Nephron progenitor cell (in vitro differentiated cells): ENCODE data around the gene QRSL1.
"Not testable (repeated sequence)": the region's sequence is repeated elsewhere in the genome, so short reads cannot be mapped to it uniquely, and the experiment has no call there.

Experiments used
- DNase-seq: peaks from one replicate; pipeline ENCODE4 v3.0.0; 2021
- H3K27ac Mint-ChIP-seq: 2 replicates; pipeline ENCODE4 v1.8.0; 2021; ENCODE audit warnings: mild to moderate bottlenecking, moderate library complexity, mixed read lengths
- H3K27me3 Mint-ChIP-seq: 2 replicates; pipeline ENCODE4 v1.8.0; 2021; ENCODE audit warnings: mild to moderate bottlenecking, low read depth, mixed read lengths; ENCODE audit not compliant: poor library complexity
- H3K36me3 Mint-ChIP-seq: 2 replicates; pipeline ENCODE4 v1.8.0; 2021; ENCODE audit warnings: low read depth, mixed read lengths
- H3K4me1 Mint-ChIP-seq: 2 replicates; pipeline ENCODE4 v1.8.0; 2021; ENCODE audit warnings: mixed read lengths
- H3K4me3 Mint-ChIP-seq: 2 replicates; pipeline ENCODE4 v1.8.0; 2021; ENCODE audit warnings: mild to moderate bottlenecking, moderate library complexity, mixed read lengths
- H3K9me3 Mint-ChIP-seq: 2 replicates; pipeline ENCODE4 v1.8.0; 2021; ENCODE audit warnings: mild to moderate bottlenecking, moderate library complexity, mixed read lengths
- CTCF ChIP-seq: fragments of 200-600 bp; sonication (generic); IDR thresholded peaks from 2 replicates; pipeline ENCODE4 v1.5.0; 2021; ENCODE audit warnings: antibody characterized with exemption

Gene QRSL1

DNA sequence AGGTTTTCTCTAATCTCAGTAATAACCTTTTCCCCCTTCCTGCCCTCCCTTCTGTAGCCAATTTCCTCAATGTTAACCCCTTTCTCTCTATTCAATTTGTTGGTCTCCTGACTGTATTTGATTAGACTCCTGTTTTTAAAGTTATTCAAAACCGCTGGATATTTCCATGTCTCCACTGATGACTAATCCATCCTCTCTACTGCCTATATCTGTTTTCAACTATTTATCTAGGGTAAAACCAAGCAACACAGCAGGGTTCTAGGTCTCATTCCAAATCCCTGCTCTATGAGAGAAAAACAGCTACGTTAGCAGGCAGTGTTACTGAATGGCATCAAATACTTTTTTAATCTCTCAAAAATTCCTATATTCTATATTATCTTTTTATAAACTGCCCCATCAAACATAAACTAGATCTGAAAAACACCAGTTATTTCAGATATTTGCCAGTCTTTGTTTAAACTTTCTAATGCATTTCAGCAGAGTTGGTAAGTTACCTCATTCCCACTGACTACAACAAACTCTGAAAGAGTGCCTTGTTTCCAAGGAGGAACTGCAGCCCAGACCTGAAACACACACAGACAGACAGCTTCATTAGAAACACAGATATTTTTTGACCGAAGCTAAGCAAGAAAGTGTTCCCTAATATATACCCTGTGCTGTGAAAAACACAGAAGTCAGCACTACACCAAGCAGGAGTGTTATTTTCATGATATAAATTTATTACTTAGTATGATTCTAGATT lies 8.3 kb upstream of the QRSL1 start:
- H3K27ac Mint-ChIP-seq: no peak overlapping the region

GRCh38 chr6:106622412-106622811 lies 7.0 kb upstream of the QRSL1 start:
- TF ChIP-seq CTCF: no peak
- H3K36me3 Mint-ChIP-seq: peaks cover 45% of the 10 kb centered on the region
- peaks cover 25% of the 10 kb centered on the region for H3K9me3 Mint-ChIP-seq
- H3K4me1 Mint-ChIP-seq: peaks cover 26% of the 10 kb centered on the region
- no peak overlapping the region for H3K4me3 Mint-ChIP-seq
- DNase-seq: no peak
- no peak overlapping the region for H3K27ac Mint-ChIP-seq
- H3K27me3 Mint-ChIP-seq: no peaks in the 10 kb centered on the region

More for the DNA sequence above, 8.3 kb upstream of the QRSL1 start:
- Mint-ChIP-seq H3K9me3 (peaks cover 25% of the 10 kb centered on the region), H3K4me1 (peaks cover 13% of the 10 kb centered on the region), H3K36me3 (peaks cover 45% of the 10 kb centered on the region), H3K27me3 (no peaks in the 10 kb centered on the region), H3K4me3 (no peak overlapping the region)
- no peak for TF ChIP-seq CTCF
- DNase-seq: no peak

DNA sequence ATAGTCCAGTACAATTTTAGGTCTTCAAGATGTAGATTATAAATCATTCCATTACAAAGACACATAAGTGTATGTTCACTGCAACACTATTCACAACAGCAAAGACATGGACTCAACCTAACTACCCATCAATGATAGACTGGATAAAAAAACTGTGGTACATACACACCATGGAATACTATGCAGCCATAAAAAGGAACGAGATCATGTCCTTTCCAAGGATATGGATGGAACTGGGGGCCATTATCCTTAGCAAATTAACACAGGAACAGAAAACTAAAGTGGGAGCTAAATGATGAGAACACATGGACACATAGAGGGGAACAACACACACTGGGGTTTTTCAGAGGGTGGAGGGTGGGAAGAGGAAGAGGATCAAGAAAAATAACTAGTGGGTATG lies 6.3 kb upstream of the QRSL1 start:
- H3K4me1 Mint-ChIP-seq: peaks cover 28% of the 10 kb centered on the region
- H3K27ac Mint-ChIP-seq: no peak overlapping the region
- H3K4me3 Mint-ChIP-seq: no peak overlapping the region
- H3K9me3 Mint-ChIP-seq: peaks cover 25% of the 10 kb centered on the region
- no peak for DNase-seq
- peaks cover 45% of the 10 kb centered on the region for H3K36me3 Mint-ChIP-seq
- no peaks in the 10 kb centered on the region for H3K27me3 Mint-ChIP-seq
- TF ChIP-seq CTCF: no peak

DNA sequence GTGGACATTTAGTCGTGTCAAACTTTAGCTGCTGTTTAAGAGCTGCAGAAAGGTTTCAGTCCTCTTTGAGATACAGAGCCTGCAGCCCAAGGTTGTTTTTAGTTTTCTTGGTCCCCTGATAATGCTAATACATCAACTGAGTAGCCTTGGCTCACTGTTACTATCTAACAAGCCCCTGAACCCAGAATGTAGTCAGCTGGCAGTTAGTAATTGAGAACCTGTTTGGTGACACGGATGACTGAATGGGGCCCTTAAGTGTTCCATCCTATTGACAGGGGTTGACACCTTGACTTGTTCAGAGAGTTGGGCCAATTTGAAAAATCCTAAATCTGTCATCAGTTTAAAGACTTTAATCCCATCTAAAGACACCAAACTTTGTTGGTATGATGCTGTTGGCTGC lies 2.9 kb upstream of the QRSL1 start:
- H3K27me3 Mint-ChIP-seq: no peaks in the 10 kb centered on the region
- peaks cover 48% of the 10 kb centered on the region for H3K4me1 Mint-ChIP-seq
- H3K36me3 Mint-ChIP-seq: peaks cover 29% of the 10 kb centered on the region
- DNase-seq: no peak
- TF ChIP-seq CTCF: no peak
- peak overlapping the region; percentile 57 for H3K27ac Mint-ChIP-seq
- peaks cover 25% of the 10 kb centered on the region for H3K9me3 Mint-ChIP-seq
- peak overlapping the region; percentile 25 for H3K4me3 Mint-ChIP-seq

GRCh38 chr6:106627760-106628159 lies 1.6 kb upstream of the QRSL1 start:
- not testable (repeated sequence) for H3K27ac Mint-ChIP-seq, H3K27me3 Mint-ChIP-seq, DNase-seq
- peaks cover 20% of the 10 kb centered on the region for H3K36me3 Mint-ChIP-seq
- H3K4me1 Mint-ChIP-seq: peaks cover 48% of the 10 kb centered on the region
- peak overlapping the region; percentile 94 for H3K4me3 Mint-ChIP-seq
- H3K9me3 Mint-ChIP-seq: peaks cover 16% of the 10 kb centered on the region

GRCh38 chr6:106628658-106629102 lies 698 bp upstream of the QRSL1 start:
- Mint-ChIP-seq H3K27me3 (no peaks in the 10 kb centered on the region), H3K36me3 (peaks cover 15% of the 10 kb centered on the region), H3K27ac (peak overlapping the region; percentile 99), H3K9me3 (peaks cover 7% of the 10 kb centered on the region), H3K4me1 (peaks cover 48% of the 10 kb centered on the region), H3K4me3 (peak overlapping the region; percentile 94)
- no peak for TF ChIP-seq CTCF
- no peak for DNase-seq
